HEK293T (cell line): ENCODE measurements around the gene DNAJC28.

ENCODE experiments used
- CTBP1 ChIP-seq: fragments of 450-650 bp; IDR thresholded peaks from 2 replicates; pipeline ENCODE4 v1.6.1; 2016; ENCODE audit warnings: borderline replicate concordance
- ELF4 ChIP-seq: fragments of 450-650 bp; IDR thresholded peaks from 2 replicates; pipeline ENCODE4 v1.6.1; 2017; ENCODE audit warnings: antibody characterized with exemption
- FOXM1 ChIP-seq: fragments of 450-650 bp; IDR thresholded peaks from 2 replicates; pipeline ENCODE4 v1.6.1; 2017; ENCODE audit warnings: mild to moderate bottlenecking, borderline replicate concordance
- HDGF ChIP-seq: fragments of 450-650 bp; IDR thresholded peaks from 2 replicates; pipeline ENCODE4 v1.6.1; 2017; ENCODE audit warnings: antibody characterized with exemption, borderline replicate concordance
- LEF1 ChIP-seq: fragments of 450-650 bp; IDR thresholded peaks from 2 replicates; pipeline ENCODE4 v1.6.1; 2017; ENCODE audit warnings: mild to moderate bottlenecking, borderline replicate concordance
- NFRKB ChIP-seq: fragments of 450-650 bp; IDR thresholded peaks from 2 replicates; pipeline ENCODE4 v1.6.1; 2016; ENCODE audit warnings: mild to moderate bottlenecking, moderate library complexity
- SUZ12 ChIP-seq: fragments of 450-650 bp; IDR thresholded peaks from 2 replicates; pipeline ENCODE4 v1.6.1; 2016; ENCODE audit warnings: mild to moderate bottlenecking
- TARDBP ChIP-seq: fragments of 450-650 bp; IDR thresholded peaks from 2 replicates; pipeline ENCODE4 v1.6.1; 2016

GRCh38 chr21:33477066-33477465 is 14.4 kb downstream of the DNAJC28 start:
- TF ChIP-seq TARDBP = no peak
- no peak for TF ChIP-seq FOXM1
- no peak for TF ChIP-seq NFRKB
- no peak for TF ChIP-seq HDGF
- no peak for TF ChIP-seq SUZ12
- TF ChIP-seq ELF4 = no peak
- TF ChIP-seq CTBP1 = no peak
- no peak for TF ChIP-seq LEF1
